Activated CD4-positive, alpha-beta T cell treated with anti-CD3 and anti-CD28 coated beads, Interleukin-2, amount 50 U/mL, for 16 hours (primary cell): ENCODE data around the gene MYO7B.

ENCODE experiments used
- DNase-seq: peaks from one replicate; pipeline ENCODE4 v3.0.0-alpha.2; 2020

Gene MYO7B

DNA sequence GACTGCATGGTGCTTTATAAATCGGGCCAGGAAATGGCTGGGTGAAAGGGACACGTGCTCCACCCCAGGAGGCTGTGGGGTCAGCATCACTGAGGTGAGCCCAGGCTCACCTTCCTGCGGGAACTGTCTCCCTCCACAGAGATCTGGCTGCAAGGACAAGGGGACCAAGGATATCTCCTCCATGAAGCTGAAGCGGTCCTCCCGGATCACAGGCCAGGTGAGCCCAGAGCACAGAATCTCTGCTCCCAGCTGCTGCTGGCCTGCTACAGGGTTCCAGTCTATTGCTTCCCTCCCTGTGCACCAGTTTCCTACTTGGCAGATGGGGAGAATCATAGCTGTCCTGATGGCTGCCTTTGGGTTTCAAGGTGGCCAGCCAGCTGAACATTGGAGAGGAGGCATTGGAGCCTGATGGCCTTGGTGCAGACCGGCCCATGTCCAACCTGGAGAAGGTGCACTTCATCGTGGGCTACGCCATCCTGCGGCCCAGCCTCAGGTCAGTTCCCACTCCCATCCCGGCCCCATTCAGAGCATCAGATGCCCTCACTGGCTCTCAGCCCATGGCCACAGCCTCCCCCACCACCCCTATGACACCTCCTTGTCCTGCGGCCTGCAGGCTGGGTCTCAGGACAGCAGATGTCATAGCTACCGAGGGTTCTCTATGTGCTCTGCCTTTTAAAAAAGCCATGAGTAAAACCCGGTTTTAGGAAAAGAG, 76.8 kb downstream of the MYO7B start:
- no peak for DNase-seq

GRCh38 chr2:127614246-127614645, 78.8 kb downstream of the MYO7B start:
- no peak for DNase-seq

DNA sequence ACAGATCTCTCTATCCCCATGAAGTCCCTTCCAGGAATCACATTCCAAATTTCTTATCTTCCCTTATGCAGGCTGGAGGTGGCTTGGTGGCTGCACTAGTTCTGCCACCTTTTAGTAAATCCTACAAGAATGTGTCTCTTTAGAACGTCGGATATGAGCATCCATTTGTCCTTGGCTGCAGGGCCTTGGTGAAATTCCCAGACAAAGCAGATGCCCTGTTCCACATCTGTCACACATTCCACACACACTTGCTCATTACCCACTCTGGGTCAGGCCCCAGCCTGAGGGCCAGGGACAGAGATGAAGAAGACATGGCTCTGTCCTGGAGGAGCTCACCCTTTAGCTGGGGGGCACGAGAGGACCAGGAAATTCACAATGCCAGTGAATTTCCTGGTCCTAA, 79.2 kb downstream of the MYO7B start:
- no peak for DNase-seq

DNA sequence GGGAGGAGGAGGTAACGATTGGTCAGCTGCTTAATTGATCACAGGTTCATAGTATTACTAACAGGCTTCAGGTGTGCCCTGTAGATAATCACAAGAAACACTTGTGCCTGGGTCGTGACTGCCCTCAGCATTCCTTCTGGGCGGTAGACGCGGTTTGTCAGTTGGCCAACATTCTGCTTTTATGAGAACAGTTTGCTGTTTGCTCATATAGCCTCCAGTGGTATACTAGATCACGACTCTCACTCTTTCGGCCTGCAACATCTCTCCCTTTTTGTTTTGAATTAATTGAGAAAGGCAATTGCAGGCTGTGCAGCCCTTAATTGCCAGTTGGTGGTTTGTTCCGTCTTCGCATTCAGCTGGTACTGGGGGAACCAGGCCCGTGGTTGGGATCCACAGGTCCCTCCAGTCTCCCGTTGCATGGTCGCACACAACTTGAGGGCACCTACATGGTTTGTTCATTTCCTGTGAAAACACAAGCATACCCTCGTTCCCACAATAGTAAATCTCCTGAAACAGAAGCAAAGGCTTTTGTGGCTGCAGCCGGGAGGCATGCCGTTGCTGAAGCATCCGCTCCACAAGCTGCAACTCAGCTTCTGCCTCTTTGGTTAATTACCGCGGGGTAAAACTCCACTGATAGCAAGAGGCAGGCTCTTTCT, 80.2 kb downstream of the MYO7B start:
- DNase-seq: no peak

DNA sequence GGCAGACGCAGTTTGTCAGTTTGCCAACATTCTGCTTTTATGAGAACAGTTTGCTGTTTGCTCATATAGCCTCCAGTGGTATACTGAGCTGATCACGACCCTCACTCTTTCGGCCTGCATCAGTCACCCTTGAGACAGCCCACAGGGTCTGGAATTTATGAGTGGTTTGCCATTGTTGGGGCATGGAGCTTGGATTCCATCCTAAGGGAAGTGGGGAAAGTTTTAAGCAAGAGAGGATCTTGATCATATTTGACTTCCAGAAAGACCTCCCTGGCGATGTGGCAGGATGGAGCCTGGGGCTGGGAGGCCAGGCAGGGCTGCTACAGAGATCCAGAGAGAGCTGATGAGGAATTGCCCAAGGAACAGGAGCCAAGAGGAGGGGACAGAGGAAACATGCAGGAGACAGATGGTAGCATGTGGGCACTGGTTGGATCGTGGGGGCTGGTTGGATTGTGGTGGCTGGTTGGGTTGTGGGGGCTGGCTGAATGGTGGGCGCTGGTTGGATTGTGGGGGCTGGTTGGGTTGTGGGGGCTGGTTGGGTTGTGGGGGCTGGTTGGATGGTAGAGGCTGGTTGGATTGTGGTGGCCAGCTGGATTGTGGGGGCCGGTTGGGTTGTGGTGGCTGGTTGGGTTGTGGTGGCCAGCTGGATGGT, 83.2 kb downstream of the MYO7B start:
- no peak for DNase-seq

GRCh38 chr2:127619203-127619590, 83.7 kb downstream of the MYO7B start:
- no peak for DNase-seq

GRCh38 chr2:127619877-127620705, 84.6 kb downstream of the MYO7B start:
- no peak for DNase-seq

DNA sequence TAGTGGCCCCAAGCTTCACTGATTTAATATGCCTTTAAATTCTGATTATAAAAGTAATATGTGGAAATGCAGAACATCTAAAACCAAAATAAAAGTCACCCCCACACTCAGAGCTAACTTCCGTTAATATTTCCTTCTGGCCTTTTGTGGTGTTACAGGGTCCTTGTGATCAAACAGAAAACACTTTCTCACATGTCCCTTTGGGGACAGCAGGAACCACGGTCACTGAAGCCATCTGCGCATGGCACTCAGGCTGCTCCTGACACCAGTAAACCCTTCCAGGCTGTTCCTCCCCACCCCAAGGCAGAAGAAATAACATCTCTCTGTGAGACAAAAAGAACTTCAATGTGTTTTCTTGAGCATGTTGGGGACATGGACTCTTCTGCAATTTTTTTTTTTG, 85.4 kb downstream of the MYO7B start:
- no peak for DNase-seq

DNA sequence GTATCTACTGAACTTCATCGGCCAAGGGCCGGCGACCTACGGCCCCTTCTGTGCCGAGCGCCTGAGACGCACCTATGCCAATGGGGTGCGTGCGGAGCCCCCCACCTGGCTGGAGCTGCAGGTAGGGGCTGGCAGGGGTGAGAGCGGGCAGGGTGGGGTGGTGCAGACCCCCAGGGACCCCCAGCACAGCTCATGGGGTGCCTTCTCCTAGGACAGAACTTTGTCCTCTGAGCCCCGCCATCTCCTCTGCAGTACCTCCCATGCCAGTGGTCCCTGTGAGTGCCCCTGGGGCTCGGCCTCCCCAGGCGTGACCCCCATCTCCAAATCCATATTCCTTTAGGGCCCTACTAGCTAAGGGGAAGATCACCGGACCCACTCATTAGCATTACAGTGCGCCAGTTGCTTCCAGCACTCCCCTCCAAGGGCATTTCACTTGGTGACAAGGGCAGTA, 86.5 kb downstream of the MYO7B start:
- no peak for DNase-seq

DNA sequence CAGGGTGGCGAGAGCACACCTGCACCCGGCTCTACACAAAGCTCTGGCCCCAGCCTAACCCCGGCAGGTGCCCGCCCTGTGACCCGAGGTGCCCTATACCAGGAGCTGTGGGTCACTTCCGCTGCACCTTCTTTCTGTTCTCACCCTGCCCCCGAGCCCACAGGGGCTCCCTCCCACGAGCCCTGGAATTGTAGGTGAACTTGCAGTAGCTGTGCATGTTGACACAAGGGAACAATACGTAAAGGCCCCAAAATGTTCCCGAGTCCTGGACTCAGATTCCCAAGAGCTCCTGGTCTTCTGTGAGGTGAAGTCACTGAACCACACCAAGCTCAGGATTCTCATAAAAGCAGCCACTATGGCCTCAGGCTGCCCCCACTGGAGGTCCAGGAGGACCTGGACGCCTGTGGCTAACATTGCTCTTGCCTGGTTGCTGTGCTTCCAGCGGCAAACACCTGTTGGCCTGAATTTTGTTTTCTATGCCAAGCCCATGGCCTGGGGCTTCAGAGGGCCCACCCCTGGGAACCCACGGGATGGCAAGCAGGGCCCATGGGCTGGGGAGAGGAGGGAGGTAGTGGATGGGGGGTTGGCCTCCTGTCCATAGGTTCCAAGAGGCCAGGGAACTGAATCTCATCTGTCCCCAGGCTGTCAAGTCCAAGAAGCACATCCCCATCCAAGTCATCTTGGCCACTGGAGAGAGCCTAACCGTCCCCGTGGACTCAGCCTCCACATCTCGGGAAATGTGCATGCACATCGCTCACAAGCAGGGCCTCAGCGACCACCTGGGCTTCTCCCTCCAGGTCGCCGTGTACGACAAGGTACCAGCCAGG, 87.3 kb downstream of the MYO7B start:
- DNase-seq: no peak

GRCh38 chr2:127623388-127624319, 88.2 kb downstream of the MYO7B start:
- no peak for DNase-seq

DNA sequence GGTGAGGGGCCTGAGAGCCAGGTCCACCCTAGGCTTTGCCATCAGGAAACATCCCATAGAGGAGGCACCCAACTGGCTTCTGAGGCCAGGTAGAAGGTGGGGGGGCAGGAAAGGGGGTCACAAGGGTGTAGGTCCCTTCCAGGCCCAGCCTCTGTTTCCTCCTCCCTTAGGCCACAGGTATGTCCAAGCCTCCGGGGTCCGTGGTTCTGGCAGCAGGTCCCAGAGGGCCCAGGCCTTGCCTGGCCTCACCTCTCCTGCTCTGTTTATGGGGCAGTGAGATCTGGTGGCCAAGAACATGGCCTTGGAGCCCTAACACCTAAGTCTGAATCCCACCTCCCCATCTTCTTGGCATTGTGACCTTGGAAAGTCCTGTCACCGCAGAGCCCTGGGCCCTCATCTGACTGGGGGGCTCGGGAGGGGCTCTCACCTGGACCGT, 88.9 kb downstream of the MYO7B start:
- DNase-seq: no peak

DNA sequence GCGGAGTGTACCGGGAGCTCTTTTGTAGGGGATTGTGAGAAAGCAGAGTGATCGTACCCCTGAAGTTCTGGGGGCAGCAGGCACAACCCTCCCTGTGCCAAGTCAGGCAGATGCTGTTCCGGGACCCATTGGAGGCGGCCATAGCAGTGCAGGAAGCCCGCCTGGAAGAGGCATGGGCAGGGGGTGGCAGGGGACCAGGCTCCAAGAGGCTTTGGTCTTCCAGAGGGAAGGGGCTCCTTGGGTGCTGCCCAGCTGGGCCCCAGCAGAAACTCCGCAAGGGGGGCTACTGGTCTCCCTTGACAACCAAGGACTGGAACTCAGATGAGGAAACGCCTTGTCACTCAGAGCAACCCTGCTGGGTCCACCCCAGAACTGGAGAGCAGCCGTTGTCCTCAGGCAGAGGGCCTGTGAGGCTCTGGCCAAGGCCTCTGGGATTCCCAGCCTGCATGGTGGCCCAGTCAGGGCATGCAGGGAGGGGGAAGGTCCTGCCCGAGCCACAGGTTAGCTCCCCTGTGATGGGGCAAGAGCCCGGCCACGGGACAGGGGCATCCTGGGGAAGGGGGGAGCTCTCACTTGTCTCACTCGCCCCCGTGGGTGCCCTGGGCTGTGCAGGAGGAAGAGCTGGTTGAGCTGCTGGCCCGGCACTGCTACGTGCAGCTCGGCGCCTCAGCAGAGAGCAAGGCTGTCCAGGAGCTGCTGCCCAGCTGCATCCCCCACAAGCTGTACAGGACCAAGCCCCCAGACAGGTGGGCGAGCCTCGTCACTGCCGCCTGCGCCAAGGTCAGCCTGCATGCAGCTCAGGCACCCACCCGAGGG, 89.5 kb downstream of the MYO7B start:
- DNase-seq: no peak

DNA sequence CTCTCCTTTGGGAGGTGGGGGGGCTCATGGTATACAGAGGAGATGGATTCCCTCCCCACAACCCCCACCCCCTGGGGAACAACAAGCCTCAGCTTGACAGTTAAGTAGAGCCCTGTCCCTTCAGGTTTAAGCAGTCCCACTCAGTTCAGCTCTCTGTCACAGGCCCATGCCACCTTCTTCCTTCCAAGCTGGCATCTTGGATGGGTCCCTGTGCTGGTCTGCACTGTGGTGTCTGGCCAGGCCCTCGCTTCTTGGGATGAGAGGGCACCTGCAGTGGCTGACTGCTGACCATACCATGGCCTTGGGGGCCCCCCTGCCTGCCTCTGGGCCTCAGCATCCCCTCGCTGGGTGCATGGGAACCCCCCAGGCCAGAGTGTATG, 90.1 kb downstream of the MYO7B start:
- DNase-seq: no peak

GRCh38 chr2:127626175-127626574, 90.7 kb downstream of the MYO7B start:
- DNase-seq: no peak

GRCh38 chr2:127626917-127627739, 91.6 kb downstream of the MYO7B start:
- no peak for DNase-seq

DNA sequence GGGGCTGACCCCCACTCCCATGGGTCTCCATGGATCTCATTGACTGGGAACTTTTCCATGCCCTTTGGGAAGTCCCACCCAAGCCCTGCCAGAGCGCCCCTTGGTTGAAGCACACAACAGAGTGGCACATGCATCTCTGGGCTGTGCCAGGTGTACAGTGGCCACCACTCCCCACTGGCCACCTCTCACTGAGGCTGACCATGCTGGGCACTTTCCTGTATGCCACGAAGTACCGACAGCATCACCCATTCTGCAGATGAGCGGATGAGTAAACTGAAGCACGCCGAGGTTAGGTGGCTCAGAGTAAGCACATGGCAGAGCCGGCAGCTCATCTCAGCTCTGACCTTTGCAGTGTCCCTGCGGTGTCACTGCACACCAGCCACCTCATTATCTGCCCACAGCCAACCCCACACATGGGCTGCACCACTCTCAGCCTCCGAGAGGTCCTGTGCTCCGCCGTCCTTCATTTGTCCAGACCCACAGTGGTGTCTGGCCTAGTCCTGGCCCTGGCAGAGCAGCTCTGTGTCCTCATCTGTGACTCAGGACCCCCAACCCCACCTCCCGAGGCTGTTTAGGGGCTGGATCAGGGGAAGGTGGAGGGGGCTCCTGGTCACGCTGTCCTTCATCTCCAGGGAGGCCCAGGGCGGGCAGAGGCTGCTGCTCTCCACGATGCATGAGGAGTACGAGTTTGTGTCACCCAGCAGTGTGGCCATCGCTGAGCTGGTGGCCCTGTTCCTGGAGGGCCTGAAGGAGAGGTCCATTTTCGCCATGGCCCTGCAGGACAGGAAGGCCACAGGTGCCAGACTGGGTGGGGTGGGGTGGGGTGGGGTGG, 92.5 kb downstream of the MYO7B start:
- DNase-seq: no peak
